AG10803 (cell line): ENCODE results near the gene ELOVL5.

ENCODE experiments used
- DNase-seq: peaks from one replicate; pipeline ENCODE4 v3.0.0; 2010; ENCODE audit warnings: low read depth
- H3K4me3 ChIP-seq: 2 replicates; pipeline ENCODE4 v1.5.1; 2011; ENCODE audit warnings: mild to moderate bottlenecking, low read length, control low read depth
- TF ChIP-seq, protein P1 (sequence below): conservative IDR thresholded peaks from 2 replicates; pipeline ENCODE4 v1.5.1; 2011; ENCODE audit warnings: mild to moderate bottlenecking, low read length, control low read depth, inconsistent platforms

The ELOVL5 gene

DNA sequence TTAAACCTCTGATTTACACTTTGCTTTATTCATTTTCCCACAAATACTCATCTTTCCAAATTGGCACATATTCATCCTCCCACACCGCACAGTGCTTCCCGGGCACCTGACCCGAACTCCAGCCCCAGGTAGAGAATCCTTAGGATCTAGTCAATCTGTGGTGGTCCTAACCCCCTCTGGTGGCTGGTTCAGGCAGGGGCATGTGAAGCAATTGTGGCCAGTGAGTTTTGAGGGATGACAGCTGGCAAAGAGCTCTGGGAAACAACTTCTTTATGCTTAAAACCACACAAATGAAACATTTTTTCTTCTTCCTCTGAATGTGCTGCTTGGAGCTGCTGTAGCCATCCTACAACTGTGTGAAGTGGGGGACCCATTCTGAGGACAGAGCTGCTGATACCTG is 54.7 kb downstream of the ELOVL5 start:
- peak; percentile 29 for DNase-seq
- TF ChIP-seq, protein P1, sequence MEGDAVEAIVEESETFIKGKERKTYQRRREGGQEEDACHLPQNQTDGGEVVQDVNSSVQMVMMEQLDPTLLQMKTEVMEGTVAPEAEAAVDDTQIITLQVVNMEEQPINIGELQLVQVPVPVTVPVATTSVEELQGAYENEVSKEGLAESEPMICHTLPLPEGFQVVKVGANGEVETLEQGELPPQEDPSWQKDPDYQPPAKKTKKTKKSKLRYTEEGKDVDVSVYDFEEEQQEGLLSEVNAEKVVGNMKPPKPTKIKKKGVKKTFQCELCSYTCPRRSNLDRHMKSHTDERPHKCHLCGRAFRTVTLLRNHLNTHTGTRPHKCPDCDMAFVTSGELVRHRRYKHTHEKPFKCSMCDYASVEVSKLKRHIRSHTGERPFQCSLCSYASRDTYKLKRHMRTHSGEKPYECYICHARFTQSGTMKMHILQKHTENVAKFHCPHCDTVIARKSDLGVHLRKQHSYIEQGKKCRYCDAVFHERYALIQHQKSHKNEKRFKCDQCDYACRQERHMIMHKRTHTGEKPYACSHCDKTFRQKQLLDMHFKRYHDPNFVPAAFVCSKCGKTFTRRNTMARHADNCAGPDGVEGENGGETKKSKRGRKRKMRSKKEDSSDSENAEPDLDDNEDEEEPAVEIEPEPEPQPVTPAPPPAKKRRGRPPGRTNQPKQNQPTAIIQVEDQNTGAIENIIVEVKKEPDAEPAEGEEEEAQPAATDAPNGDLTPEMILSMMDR, result peak; percentile 56
- H3K4me3 ChIP-seq, result no peak overlapping the region

GRCh38 chr6:53293691-53294090 is 55.1 kb downstream of the ELOVL5 start:
- TF ChIP-seq, protein P1, result no peak
- no peak overlapping the region for H3K4me3 ChIP-seq
- no peak for DNase-seq

DNA sequence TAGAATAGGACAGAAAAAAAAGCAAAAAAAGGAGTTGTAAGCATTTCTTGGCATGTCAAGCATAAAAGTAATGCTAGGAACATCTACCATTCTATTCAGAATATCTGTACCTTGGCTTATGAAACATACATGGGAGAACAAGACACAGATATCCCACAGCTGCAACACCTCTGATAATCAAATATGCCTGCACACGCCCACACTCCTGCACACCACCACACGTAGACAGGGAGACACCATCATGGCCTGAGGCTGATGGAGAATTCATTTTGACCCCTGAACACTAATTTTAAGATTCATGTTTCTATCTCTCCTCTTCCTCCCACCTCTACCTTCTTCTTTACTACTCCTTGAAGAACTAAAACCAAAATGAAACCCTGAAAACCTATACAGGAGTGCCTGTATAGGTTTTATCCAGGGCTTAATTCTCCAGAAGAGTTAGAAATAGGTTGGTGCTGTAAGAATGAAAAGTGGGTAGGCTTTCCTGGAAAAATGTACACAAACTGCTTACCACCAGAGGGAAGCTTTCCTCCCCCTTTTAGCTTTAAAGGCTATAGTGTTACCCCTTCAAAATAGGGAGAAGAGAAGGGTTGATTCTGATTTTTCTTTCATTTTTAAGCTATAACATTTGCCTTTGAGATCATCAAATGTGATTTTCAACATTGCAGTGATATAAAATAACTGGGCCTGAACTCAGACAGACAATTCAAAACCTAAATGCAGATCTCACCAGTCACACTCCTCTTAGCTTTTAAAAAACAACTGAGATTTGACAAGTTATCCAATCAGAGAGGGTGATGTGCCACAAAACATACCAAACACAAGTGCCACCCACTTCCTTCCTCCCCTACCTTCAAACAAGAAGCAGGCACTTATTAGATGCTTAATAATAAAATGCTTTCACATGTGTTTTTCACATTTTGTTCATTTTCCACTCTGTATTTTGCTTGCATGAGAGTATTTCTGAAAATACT is 57.9 kb downstream of the ELOVL5 start:
- no peak for DNase-seq
- H3K4me3 ChIP-seq, result no peak overlapping the region
- TF ChIP-seq, protein P1, result peak; percentile 12; the same call in 1 of the 2 replicates

GRCh38 chr6:53287336-53288225 is 61.2 kb downstream of the ELOVL5 start:
- no peak overlapping the region for H3K4me3 ChIP-seq
- TF ChIP-seq, protein P1, result no peak
- DNase-seq, result no peak

DNA sequence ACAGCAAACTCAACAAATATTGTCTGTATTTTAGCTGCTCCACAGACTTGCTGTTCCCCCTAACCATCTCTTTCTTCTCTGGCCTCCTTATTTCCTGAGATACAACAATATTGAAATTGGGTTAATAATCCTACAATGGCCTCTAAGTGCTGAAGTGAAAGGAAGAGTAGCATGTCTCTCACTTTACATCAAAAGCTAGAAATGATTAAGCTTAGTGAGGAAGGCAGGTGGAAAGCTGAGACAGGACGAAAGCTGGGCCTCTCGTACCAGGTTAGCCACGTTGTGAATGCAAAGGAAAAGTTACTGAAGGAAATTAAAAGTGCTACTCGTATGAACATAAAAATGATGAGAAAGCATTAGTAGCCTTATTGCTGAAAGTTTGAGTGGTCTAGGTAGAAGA is 63.8 kb downstream of the ELOVL5 start:
- DNase-seq, result no peak
- no peak overlapping the region for H3K4me3 ChIP-seq
- TF ChIP-seq, protein P1, result no peak

GRCh38 chr6:53282741-53283140 is 66.0 kb downstream of the ELOVL5 start:
- H3K4me3 ChIP-seq, result no peak overlapping the region
- peak; percentile 61 for DNase-seq
- TF ChIP-seq, protein P1, result no peak
